HG03097 (cell line): ENCODE measurements around the gene PTPN1.
"Not testable (repeated sequence)": the region's sequence is repeated elsewhere in the genome, so short reads cannot be mapped to it uniquely, and the experiment has no call there.

Experiments
- ATAC-seq: cut with Tn5 transposase; IDR thresholded peaks from one replicate; pipeline ENCODE4 v1.9.1; 2021; ENCODE audit not compliant: unreplicated experiment, low FRiP score

The PTPN1 gene

GRCh38 chr20:50478162-50478990, 31.8 kb upstream of the PTPN1 start:
- peak; percentile 66 for ATAC-seq

GRCh38 chr20:50481741-50482140, 28.4 kb upstream of the PTPN1 start:
- no peak for ATAC-seq

GRCh38 chr20:50482396-50482981, 27.7 kb upstream of the PTPN1 start:
- ATAC-seq: no peak

- ATAC-seq: no peak
These were observed 25.8 kb upstream of the PTPN1 start for GRCh38 chr20:50484271-50484976.

GRCh38 chr20:50487397-50487796, 22.8 kb upstream of the PTPN1 start:
- no peak for ATAC-seq

GRCh38 chr20:50488236-50488806, 21.9 kb upstream of the PTPN1 start:
- no peak for ATAC-seq

GRCh38 chr20:50491168-50491567, 19.0 kb upstream of the PTPN1 start:
- ATAC-seq: no peak

GRCh38 chr20:50491926-50492634, 18.1 kb upstream of the PTPN1 start:
- ATAC-seq: no peak

GRCh38 chr20:50493881-50494253, 16.3 kb upstream of the PTPN1 start:
- no peak for ATAC-seq

- ATAC-seq: no peak
These were observed 15.8 kb upstream of the PTPN1 start for GRCh38 chr20:50494428-50494827.

GRCh38 chr20:50496773-50497385, 13.3 kb upstream of the PTPN1 start:
- ATAC-seq: no peak

- ATAC-seq: no peak
These were observed 12.0 kb upstream of the PTPN1 start for GRCh38 chr20:50498071-50498776.

- no peak for ATAC-seq
These were observed 10.2 kb upstream of the PTPN1 start for GRCh38 chr20:50499938-50500337.

- ATAC-seq: no peak
These were observed 8.0 kb upstream of the PTPN1 start for GRCh38 chr20:50501972-50502745.

- ATAC-seq: no peak
These were observed 5.9 kb upstream of the PTPN1 start for GRCh38 chr20:50504231-50504823.

- no peak for ATAC-seq
These were observed 4.0 kb upstream of the PTPN1 start for GRCh38 chr20:50506270-50506579.

GRCh38 chr20:50507745-50508144, 2.4 kb upstream of the PTPN1 start:
- ATAC-seq: not testable (repeated sequence)

- no peak for ATAC-seq
These were observed 1.9 kb upstream of the PTPN1 start for GRCh38 chr20:50508171-50508755.
